A673 (cell line): Measurements from ENCODE around the gene MTMR3.
"Not testable (repeated sequence)": the region's sequence is repeated elsewhere in the genome, so short reads cannot be mapped to it uniquely, and the experiment has no call there.

Experiments
- CTCF ChIP-seq: fragments of 300-800, 200-600 bp; sonication (generic); conservative IDR thresholded peaks from 2 replicates; pipeline ENCODE4 v1.5.1; 2017; ENCODE audit warnings: low read depth, mild to moderate bottlenecking, antibody characterized with exemption, low read length, moderate library complexity, mixed read lengths
- EZH2 ChIP-seq: fragments of 200-600 bp; sonication (generic); IDR thresholded peaks from 2 replicates; pipeline ENCODE4 v1.6.1; 2017; ENCODE audit warnings: borderline replicate concordance, low read depth, mild to moderate bottlenecking, mixed read lengths, antibody characterized with exemption, low read length; ENCODE audit not compliant: poor library complexity, severe bottlenecking

GRCh38 chr22:30061094-30061493, 178.1 kb downstream of the MTMR3 start:
- not testable (repeated sequence) for TF ChIP-seq CTCF, EZH2
